HG03097 (cell line): ENCODE results near the gene PRKAG2.

Experiments used
- ATAC-seq: cut with Tn5 transposase; IDR thresholded peaks from one replicate; pipeline ENCODE4 v1.9.1; 2021; ENCODE audit not compliant: unreplicated experiment, low FRiP score

PRKAG2 gene

GRCh38 chr7:151821806-151822540 is 54.9 kb downstream of the PRKAG2 start:
- no peak for ATAC-seq

GRCh38 chr7:151821226-151821625 is 55.7 kb downstream of the PRKAG2 start:
- ATAC-seq = no peak

- ATAC-seq = no peak
Measured at GRCh38 chr7:151820491-151821105, 56.3 kb downstream of the PRKAG2 start.

- no peak for ATAC-seq
Measured at GRCh38 chr7:151819866-151820265, 57.0 kb downstream of the PRKAG2 start.

- no peak for ATAC-seq
Measured at GRCh38 chr7:151818674-151819519, 58.0 kb downstream of the PRKAG2 start.

- no peak for ATAC-seq
Measured at GRCh38 chr7:151817981-151818673, 58.8 kb downstream of the PRKAG2 start.

- no peak for ATAC-seq
Measured at GRCh38 chr7:151817315-151817690, 59.6 kb downstream of the PRKAG2 start.

GRCh38 chr7:151816562-151817314 is 60.2 kb downstream of the PRKAG2 start:
- ATAC-seq = no peak

GRCh38 chr7:151815419-151815818 is 61.5 kb downstream of the PRKAG2 start:
- no peak for ATAC-seq

GRCh38 chr7:151814400-151815009 is 62.4 kb downstream of the PRKAG2 start:
- no peak for ATAC-seq

GRCh38 chr7:151813997-151814396 is 62.9 kb downstream of the PRKAG2 start:
- no peak for ATAC-seq

- no peak for ATAC-seq
Measured at GRCh38 chr7:151813445-151813844, 63.5 kb downstream of the PRKAG2 start.

GRCh38 chr7:151812967-151813366 is 63.9 kb downstream of the PRKAG2 start:
- ATAC-seq = no peak

GRCh38 chr7:151810441-151811232 is 66.3 kb downstream of the PRKAG2 start:
- no peak for ATAC-seq

- no peak for ATAC-seq
Measured at GRCh38 chr7:151809864-151810170, 67.1 kb downstream of the PRKAG2 start.

- no peak for ATAC-seq
Measured at GRCh38 chr7:151809146-151809863, 67.6 kb downstream of the PRKAG2 start.

GRCh38 chr7:151808400-151809145 is 68.3 kb downstream of the PRKAG2 start:
- ATAC-seq = no peak

GRCh38 chr7:151807846-151808245 is 69.1 kb downstream of the PRKAG2 start:
- ATAC-seq = no peak
